HT-29 (cell line): ENCODE data around the gene POLK. TPM values are rescaled to one million over a fixed set of nuclear protein-coding genes. Genes with fewer than 3 reads are reported as not detected.
A peak's percentile ranks its signal among the peaks of the same experiment; 100 is the strongest.

Experiments used
- DNase-seq: peaks from one replicate; pipeline ENCODE4 v3.0.0-alpha.2; 2015; ENCODE audit warnings: low spot score
- total RNA-seq: library from RNA; depleted of rRNA; stranded (reverse); fragments of >200 nt; shearing (Covaris generic); gene quantifications from 2 replicates; pipeline ENCODE4 v1.2.3, GENCODE V29; 2014

Gene POLK
- total RNA-seq, 1 experiment from 2014 or later, result 3.8 TPM

- no peak for DNase-seq
Observed at GRCh38 chr5:75608870-75609269, 97.2 kb downstream of the POLK start.

GRCh38 chr5:75610201-75610600 lies 98.5 kb downstream of the POLK start:
- DNase-seq, result no peak

GRCh38 chr5:75610859-75611310 lies 99.2 kb downstream of the POLK start:
- DNase-seq, result peak; percentile 40

- DNase-seq, result peak; percentile 68
Observed at GRCh38 chr5:75611311-75612225, 99.9 kb downstream of the POLK start, which contains the start of gene ANKDD1B. ANKDD1B (plus strand) TSS chr5:75611453; CDS start chr5:75611635, 182 bp downstream.

- no peak for DNase-seq
Observed at GRCh38 chr5:75612226-75612569, 100.5 kb downstream of the POLK start.

GRCh38 chr5:75612901-75613300 lies 101.2 kb downstream of the POLK start:
- DNase-seq, result no peak

- no peak for DNase-seq
Observed at GRCh38 chr5:75614176-75614575, 102.5 kb downstream of the POLK start.

GRCh38 chr5:75616371-75616881 lies 104.7 kb downstream of the POLK start:
- no peak for DNase-seq

GRCh38 chr5:75616971-75617621 lies 105.4 kb downstream of the POLK start:
- DNase-seq, result no peak

- DNase-seq, result no peak
Observed at GRCh38 chr5:75617736-75618352, 106.2 kb downstream of the POLK start.

GRCh38 chr5:75620184-75620959 lies 108.7 kb downstream of the POLK start:
- no peak for DNase-seq

- DNase-seq, result peak; percentile 86
Observed at GRCh38 chr5:75622564-75622963, 110.9 kb downstream of the POLK start.

- no peak for DNase-seq
Observed at GRCh38 chr5:75623846-75624245, 112.2 kb downstream of the POLK start.

GRCh38 chr5:75626959-75627358 lies 115.3 kb downstream of the POLK start:
- DNase-seq, result no peak

- DNase-seq, result no peak
Observed at GRCh38 chr5:75627801-75628200, 116.1 kb downstream of the POLK start.

- no peak for DNase-seq
Observed at GRCh38 chr5:75630875-75631274, 119.2 kb downstream of the POLK start.

GRCh38 chr5:75632321-75632720 lies 120.6 kb downstream of the POLK start:
- DNase-seq, result no peak

GRCh38 chr5:75637949-75638348 lies 126.3 kb downstream of the POLK start:
- DNase-seq, result no peak

- DNase-seq, result no peak
Observed at GRCh38 chr5:75639535-75640311, 128.0 kb downstream of the POLK start.

- DNase-seq, result peak; percentile 21
Observed at GRCh38 chr5:75640395-75640794, 128.7 kb downstream of the POLK start.

GRCh38 chr5:75640826-75641225 lies 129.1 kb downstream of the POLK start:
- no peak for DNase-seq
